GM13977 (cell line): ENCODE data around the gene MAPKAP1.

Source experiments
- DNase-seq: peaks from one replicate; pipeline ENCODE4 v3.0.0; 2012; ENCODE audit warnings: low spot score
- in situ Hi-C: fragments of 300-500 bp; cut with MboI; formaldehyde crosslinking; loops from one replicate; pipeline ENCODE4 v1.12.0; 2022; ENCODE audit warnings: low sequenced_read_pairs, low pct_unique_long_range_greater_than_20kb, mixed read lengths, inconsistent platforms; ENCODE audit not compliant: unreplicated experiment
- TF ChIP-seq, protein P1 (sequence below): IDR thresholded peaks from 2 replicates; pipeline ENCODE4 v1.5.1; 2012; ENCODE audit warnings: mild to moderate bottlenecking, control low read depth; ENCODE audit not compliant: insufficient read depth; ENCODE audit errors: extremely low read depth, missing control alignments

The MAPKAP1 gene

GRCh38 chr9:125460883-125461635 lies 245.9 kb downstream of the MAPKAP1 start:
- no peak for DNase-seq
- in situ Hi-C loops: no loop called here
- TF ChIP-seq, protein P1, sequence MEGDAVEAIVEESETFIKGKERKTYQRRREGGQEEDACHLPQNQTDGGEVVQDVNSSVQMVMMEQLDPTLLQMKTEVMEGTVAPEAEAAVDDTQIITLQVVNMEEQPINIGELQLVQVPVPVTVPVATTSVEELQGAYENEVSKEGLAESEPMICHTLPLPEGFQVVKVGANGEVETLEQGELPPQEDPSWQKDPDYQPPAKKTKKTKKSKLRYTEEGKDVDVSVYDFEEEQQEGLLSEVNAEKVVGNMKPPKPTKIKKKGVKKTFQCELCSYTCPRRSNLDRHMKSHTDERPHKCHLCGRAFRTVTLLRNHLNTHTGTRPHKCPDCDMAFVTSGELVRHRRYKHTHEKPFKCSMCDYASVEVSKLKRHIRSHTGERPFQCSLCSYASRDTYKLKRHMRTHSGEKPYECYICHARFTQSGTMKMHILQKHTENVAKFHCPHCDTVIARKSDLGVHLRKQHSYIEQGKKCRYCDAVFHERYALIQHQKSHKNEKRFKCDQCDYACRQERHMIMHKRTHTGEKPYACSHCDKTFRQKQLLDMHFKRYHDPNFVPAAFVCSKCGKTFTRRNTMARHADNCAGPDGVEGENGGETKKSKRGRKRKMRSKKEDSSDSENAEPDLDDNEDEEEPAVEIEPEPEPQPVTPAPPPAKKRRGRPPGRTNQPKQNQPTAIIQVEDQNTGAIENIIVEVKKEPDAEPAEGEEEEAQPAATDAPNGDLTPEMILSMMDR: no peak

- in situ Hi-C loops: no loop called here
- TF ChIP-seq, protein P1: no peak
- no peak for DNase-seq
Observed at GRCh38 chr9:125460346-125460745, 246.7 kb downstream of the MAPKAP1 start.

DNA sequence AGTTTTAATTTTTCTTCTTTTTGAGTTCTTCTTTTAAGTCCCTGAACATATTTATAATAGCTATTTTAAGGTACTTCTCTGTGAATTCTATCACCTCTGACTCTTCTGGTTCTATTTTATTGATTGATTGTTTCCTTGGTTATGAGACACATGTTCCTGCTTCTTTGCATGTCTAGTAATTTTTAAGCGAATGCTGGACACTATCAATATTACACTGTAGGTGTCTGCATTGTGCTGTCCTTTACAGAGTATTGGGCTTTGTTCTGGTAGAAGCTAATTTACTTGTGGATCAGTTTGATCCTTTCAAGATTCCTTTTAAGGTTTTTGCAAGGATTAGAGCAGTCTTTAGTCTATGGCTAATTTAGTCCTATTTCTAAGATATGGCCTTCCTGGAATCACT lies 249.7 kb downstream of the MAPKAP1 start:
- in situ Hi-C loops: no loop called here
- no peak for DNase-seq

DNA sequence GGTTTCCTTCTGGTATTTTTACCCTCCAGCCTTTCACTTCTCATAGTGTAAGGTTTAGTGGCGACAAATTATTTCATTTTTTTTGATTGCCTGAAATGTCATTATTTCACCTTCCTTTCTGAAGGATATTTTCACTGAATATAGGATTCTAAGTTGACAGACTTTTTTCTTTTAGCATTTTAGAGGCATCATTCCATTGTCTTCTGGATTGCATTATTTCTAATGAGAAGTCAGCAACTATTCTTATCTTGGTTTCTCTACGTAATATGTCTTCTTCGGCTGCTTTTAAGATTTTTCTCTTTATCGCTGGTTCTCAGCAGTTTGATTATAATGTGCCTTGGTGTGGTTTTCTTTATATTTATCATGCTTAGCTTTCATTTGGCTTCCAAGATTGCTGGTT lies 251.1 kb downstream of the MAPKAP1 start:
- TF ChIP-seq, protein P1: no peak
- no peak for DNase-seq
- in situ Hi-C loops: no loop called here

More for the DNA sequence above, 249.7 kb downstream of the MAPKAP1 start:
- TF ChIP-seq, protein P1: no peak

- no peak for DNase-seq
- TF ChIP-seq, protein P1: no peak
- in situ Hi-C loops: no loop called here
Observed at GRCh38 chr9:125455132-125455531, 251.9 kb downstream of the MAPKAP1 start.

DNA sequence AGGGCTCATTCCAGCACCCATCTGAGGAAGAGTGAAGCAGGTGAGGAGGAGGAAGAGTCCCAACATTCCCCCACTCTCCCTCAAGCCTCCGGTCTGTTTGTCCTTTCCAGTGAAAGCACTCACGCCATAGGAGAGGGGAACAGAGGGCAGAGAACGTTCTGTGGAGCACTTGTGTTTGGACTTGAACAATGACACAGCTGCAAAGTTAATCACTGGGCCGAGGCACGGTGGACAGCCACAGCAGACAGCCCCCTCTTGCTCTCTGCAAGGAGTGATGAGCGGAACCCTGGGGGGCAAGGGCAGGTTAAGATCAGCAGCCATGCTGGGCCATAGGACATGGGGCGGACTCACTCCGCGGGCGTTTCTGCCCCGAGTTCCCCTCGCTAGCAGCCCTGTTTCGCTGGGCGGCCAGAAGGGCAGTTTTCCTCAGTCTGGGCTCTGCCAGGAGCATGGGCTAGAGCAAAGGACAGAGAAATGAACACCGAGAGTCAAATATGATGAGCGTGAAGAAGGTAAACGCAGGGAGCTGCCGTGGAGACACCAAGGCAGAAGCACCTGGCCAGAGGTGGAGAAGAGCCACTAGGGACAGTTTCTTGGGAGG lies 259.7 kb downstream of the MAPKAP1 start:
- TF ChIP-seq, protein P1: no peak
- in situ Hi-C loops: no loop called here
- DNase-seq: no peak
